Placental epithelial cell (primary cell): ENCODE data around the gene NXT2. TPM values are rescaled to one million over a fixed set of nuclear protein-coding genes. Genes with fewer than 3 reads are reported as not detected.

Source experiments
- total RNA-seq: library from RNA; depleted of rRNA; stranded (reverse); fragments of >200 nt; gene quantifications from 2 replicates; pipeline ENCODE4 v1.2.3, GENCODE V29; 2012

The NXT2 gene
- 5.5 and 11.4 TPM in 2 replicates for total RNA-seq

DNA sequence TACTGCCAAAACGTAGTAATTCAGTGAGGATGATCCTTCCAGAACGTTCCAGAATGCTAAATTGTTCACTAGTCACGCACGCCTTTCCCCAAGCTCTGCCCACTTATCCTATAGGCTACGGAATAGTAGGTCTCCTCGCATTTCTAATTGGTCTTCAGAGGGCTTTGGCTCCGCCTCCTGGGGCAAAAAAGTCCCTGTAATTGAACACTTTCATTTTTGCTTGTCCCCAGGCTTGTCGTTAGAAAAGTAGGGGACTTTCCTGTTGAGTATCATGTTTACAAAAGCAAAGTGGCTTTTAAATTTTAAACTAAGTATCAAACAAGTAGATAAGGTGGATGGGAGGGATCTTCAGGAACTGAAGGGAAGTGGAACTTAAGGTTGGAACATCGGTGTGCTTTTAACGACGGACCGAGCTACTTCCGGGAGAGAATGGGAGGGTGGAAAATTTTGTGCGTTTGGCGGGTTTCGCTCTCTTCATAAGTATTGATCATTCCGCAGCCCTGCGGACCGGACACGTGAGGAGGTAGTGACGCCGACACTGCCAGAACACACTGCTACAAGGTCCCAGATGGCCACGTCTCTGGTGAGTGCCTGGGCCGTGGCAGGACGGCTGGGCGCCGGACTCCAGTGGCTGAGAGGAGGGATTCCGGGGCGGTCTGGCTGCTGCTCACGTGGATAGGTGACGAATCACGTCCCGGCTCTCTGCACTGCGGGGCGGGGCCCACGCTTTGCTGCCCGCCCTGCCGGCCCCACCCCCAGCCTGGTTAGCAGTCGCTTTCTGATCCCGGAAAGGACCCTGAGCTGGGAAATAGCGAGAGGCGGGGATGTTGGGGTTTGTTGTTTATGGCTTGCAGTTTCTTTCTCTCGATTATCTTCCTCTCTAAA is at the start of gene NXT2:
NXT2 (plus strand) TSS at position 406 of the 885 bp plus-strand sequence; CDS start at position 569, 163 bp downstream.

Other genes with a start within 250 kb of the NXT2 start
- gene GUCY2F, start 54.8 kb upstream of the NXT2 start, total RNA-seq = not detected in 2 replicates
- gene KCNE5, start 88.3 kb downstream of the NXT2 start, total RNA-seq = 1.4 and 2.0 TPM in 2 replicates
- gene ACSL4, start 196.4 kb downstream of the NXT2 start, total RNA-seq = 32.6 and 62.1 TPM in 2 replicates